Subcutaneous abdominal adipose tissue (tissue), 5 donors: ENCODE measurements around the gene VMP1.
A peak's percentile ranks its signal among the peaks of the same experiment; 100 is the strongest.

Source experiments
- H3K27ac ChIP-seq: one replicate; pipeline ENCODE4 v1.7.0; 2013; ENCODE audit warnings: low read depth, mild to moderate bottlenecking, inconsistent platforms, low read length, moderate library complexity
- H3K27me3 ChIP-seq, 5 donors: one replicate each; pipeline ENCODE4 v1.7.0; 2013; ENCODE audit warnings: low read length in 5 of 5, inconsistent platforms in 1 of 5; ENCODE audit not compliant: control insufficient read depth in 5 of 5, insufficient read depth in 4 of 5
- H3K36me3 ChIP-seq, 5 donors: one replicate each; pipeline ENCODE4 v1.7.0; 2013; ENCODE audit warnings: low read length in 5 of 5; ENCODE audit not compliant: control insufficient read depth in 5 of 5, insufficient read depth in 5 of 5
- H3K4me1 ChIP-seq, 5 donors: one replicate each; pipeline ENCODE4 v1.7.0; 2013; ENCODE audit warnings: low read length in 5 of 5, mild to moderate bottlenecking in 3 of 5, moderate library complexity in 1 of 5; ENCODE audit not compliant: control insufficient read depth in 5 of 5, insufficient read depth in 5 of 5
- H3K4me3 ChIP-seq, 5 donors: one replicate each; pipeline ENCODE4 v1.7.0; 2013; ENCODE audit warnings: low read length in 5 of 5, low read depth in 1 of 5
- H3K9ac ChIP-seq, 5 donors: one replicate each; pipeline ENCODE4 v1.7.0; 2013; ENCODE audit warnings: low read length in 5 of 5, mild to moderate bottlenecking in 4 of 5, moderate library complexity in 3 of 5
- H3K9me3 ChIP-seq, 5 donors: one replicate each; pipeline ENCODE4 v1.7.0; 2013; ENCODE audit warnings: low read length in 5 of 5; ENCODE audit not compliant: control insufficient read depth in 5 of 5
- donor health status: healthy.
- donor health status: healthy.
- donor health status: healthy.
- donor health status: healthy.
- donor health status: healthy.

The VMP1 gene

DNA sequence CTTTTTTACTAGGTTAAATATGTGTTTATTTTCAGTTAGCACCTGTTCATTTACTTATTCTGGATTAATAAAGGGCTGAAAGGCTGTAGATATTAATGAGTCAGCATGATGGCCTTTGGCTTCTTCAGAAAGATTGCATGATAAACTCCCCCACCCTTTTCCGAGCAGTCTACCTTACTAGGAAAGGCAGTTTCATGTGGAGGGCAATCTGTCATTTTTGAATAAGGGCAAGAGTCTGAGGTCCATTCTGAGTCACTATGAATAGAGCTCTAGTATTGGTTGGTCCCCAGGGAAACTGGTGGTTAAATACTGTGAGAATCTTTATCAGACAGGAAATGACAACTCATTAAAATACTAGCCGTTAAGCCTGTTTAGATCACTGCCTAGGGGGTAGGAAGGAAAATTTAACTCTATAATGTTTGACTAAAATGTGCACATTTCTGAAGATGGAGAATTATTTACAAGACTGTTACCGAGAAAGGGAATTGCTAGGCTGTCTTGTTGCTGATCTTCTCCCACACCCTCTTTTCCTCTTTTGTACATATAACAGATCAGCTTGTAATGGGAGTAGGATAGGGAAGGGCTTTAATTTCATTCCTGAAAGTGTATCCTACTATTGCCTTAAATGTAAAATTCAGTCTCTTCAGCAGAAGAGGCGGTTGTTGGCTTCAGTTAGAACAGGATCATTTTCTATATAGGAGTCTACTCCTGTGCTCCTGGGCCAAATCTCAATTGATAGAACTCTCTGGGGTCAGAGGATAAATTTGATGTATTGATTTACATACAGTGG lies 122.0 kb downstream of the VMP1 start:
- H3K36me3 ChIP-seq, result no peaks in the 10 kb centered on the region
- peak overlapping the region in 3 of 5 donors; percentile 56 to 63 (median 60) for H3K9ac ChIP-seq
- H3K27ac ChIP-seq, result peak overlapping the region; percentile 66
- peaks cover 0 to 30% (median 21%) of the 10 kb centered on the region in 5 donors for H3K4me1 ChIP-seq
- H3K27me3 ChIP-seq, result no peaks in the 10 kb centered on the region
- H3K9me3 ChIP-seq, result no peaks in the 10 kb centered on the region
- H3K4me3 ChIP-seq, result peak overlapping the region in 3 of 5 donors; percentile 28 to 33 (median 28)

GRCh38 chr17:59830007-59830630 lies 122.7 kb downstream of the VMP1 start:
- H3K27me3 ChIP-seq, result no peaks in the 10 kb centered on the region
- peak overlapping the region; percentile 66 for H3K27ac ChIP-seq
- no peaks in the 10 kb centered on the region for H3K9me3 ChIP-seq
- H3K36me3 ChIP-seq, result no peaks in the 10 kb centered on the region
- H3K4me3 ChIP-seq, result no peak overlapping the region
- peaks cover 0 to 27% (median 21%) of the 10 kb centered on the region in 5 donors for H3K4me1 ChIP-seq
- H3K9ac ChIP-seq, result peak overlapping the region in 1 of 5 donors; percentile 63

DNA sequence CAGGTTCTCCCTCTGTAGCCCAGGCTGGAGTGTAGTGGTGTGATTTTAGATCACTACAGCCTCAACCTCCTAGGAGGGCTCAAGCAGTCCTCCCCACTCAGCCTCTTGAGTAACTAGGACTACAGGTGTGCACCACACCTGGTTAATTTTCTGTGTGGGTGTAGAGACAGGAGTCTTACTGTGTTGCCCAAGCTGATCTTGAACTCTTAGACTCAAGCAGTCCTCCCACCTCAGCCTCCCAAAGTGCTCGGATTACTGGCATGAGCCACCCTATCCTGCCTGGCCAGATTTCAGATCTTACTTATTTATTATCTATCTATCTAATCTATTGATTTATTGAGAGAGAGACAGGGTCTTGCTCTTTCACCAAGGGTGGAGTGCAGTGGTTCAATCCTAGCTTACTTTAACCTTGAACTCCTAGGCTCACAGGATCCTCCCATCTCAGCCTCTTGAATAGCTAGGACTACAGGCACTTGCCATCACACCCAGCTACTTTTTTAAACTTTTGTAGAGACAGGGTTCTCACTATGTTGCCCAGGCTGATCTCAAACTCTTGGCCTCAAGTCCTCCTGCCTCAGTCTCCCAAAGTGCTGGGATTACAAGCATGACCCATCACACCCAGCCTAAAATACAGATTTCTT lies 123.5 kb downstream of the VMP1 start:
- H3K9ac ChIP-seq, result peak overlapping the region in 1 of 5 donors; percentile 63
- no peaks in the 10 kb centered on the region for H3K27me3 ChIP-seq
- H3K9me3 ChIP-seq, result no peaks in the 10 kb centered on the region
- peak overlapping the region; percentile 66 for H3K27ac ChIP-seq
- H3K4me3 ChIP-seq, result no peak overlapping the region
- H3K36me3 ChIP-seq, result no peaks in the 10 kb centered on the region
- H3K4me1 ChIP-seq, result peaks cover 0 to 22% (median 20%) of the 10 kb centered on the region in 5 donors

DNA sequence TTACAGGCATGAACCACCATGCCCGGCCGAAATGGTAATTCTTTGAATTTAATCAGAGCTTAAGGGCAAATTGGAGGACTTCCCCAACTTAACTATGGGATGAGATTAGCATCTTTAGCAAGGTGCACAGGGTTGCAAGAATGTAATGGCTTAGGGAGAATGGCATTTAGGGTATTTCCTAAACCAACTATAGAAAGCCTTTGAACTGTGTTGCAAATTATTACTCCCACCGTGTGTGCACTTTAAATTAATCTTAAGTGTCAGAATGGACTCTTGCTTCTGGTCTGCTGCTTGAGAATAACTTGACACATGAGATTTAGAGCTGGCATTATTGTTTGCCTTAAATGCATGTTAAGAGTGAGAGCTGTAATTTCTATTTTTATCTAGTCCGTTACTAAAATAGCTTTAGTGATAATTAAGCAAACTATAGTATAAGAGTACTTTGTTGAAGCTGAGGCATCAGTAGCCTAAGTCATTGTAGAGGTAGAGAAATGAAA lies 125.5 kb downstream of the VMP1 start:
- no peak overlapping the region for H3K27ac ChIP-seq
- no peaks in the 10 kb centered on the region for H3K27me3 ChIP-seq
- H3K4me1 ChIP-seq, result peaks cover 0 to 28% (median 21%) of the 10 kb centered on the region in 5 donors
- no peak overlapping the region for H3K9ac ChIP-seq
- no peaks in the 10 kb centered on the region for H3K36me3 ChIP-seq
- H3K4me3 ChIP-seq, result no peak overlapping the region
- no peaks in the 10 kb centered on the region for H3K9me3 ChIP-seq

GRCh38 chr17:59837308-59838051 lies 130.0 kb downstream of the VMP1 start:
- peaks cover under 1 to 23% (median 15%) of the 10 kb centered on the region in 5 donors for H3K4me1 ChIP-seq
- no peaks in the 10 kb centered on the region for H3K27me3 ChIP-seq
- H3K9ac ChIP-seq, result peak overlapping the region; percentile 87 to 100 (median 99)
- peak overlapping the region; percentile 83 to 96 (median 95) for H3K4me3 ChIP-seq
- H3K27ac ChIP-seq, result peak overlapping the region; percentile 96
- H3K9me3 ChIP-seq, result no peaks in the 10 kb centered on the region
- H3K36me3 ChIP-seq, result peaks cover 0 to 19% (median 16%) of the 10 kb centered on the region in 5 donors

GRCh38 chr17:59838052-59838916 lies 130.8 kb downstream of the VMP1 start:
- Histone ChIP-seq H3K4me3 (peak overlapping the region; percentile 83 to 96 (median 95)), H3K27ac (peak overlapping the region; percentile 96), H3K9me3 (no peaks in the 10 kb centered on the region), H3K4me1 (peaks cover 2 to 23% (median 15%) of the 10 kb centered on the region in 5 donors), H3K9ac (peak overlapping the region; percentile 87 to 100 (median 99)), H3K27me3 (no peaks in the 10 kb centered on the region), H3K36me3 (peaks cover 0 to 19% (median 16%) of the 10 kb centered on the region in 5 donors)

DNA sequence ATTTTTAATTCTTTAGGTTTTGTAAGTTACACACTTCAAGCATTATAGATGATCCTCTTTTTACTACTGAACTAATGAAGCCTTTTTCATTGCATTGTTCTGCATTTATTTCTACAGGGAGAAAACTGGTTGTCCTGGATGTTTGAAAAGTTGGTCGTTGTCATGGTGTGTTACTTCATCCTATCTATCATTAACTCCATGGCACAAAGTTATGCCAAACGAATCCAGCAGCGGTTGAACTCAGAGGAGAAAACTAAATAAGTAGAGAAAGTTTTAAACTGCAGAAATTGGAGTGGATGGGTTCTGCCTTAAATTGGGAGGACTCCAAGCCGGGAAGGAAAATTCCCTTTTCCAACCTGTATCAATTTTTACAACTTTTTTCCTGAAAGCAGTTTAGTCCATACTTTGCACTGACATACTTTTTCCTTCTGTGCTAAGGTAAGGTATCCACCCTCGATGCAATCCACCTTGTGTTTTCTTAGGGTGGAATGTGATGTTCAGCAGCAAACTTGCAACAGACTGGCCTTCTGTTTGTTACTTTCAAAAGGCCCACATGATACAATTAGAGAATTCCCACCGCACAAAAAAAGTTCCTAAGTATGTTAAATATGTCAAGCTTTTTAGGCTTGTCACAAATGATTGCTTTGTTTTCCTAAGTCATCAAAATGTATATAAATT lies 132.3 kb downstream of the VMP1 start:
- peak overlapping the region; percentile 87 to 100 (median 99) for H3K9ac ChIP-seq
- H3K27ac ChIP-seq, result peak overlapping the region; percentile 96
- peak overlapping the region; percentile 83 to 96 (median 95) for H3K4me3 ChIP-seq
- H3K36me3 ChIP-seq, result peaks cover 0 to 19% (median 16%) of the 10 kb centered on the region in 5 donors
- no peaks in the 10 kb centered on the region for H3K9me3 ChIP-seq
- no peaks in the 10 kb centered on the region for H3K27me3 ChIP-seq
- H3K4me1 ChIP-seq, result peaks cover 2 to 23% (median 19%) of the 10 kb centered on the region in 5 donors

DNA sequence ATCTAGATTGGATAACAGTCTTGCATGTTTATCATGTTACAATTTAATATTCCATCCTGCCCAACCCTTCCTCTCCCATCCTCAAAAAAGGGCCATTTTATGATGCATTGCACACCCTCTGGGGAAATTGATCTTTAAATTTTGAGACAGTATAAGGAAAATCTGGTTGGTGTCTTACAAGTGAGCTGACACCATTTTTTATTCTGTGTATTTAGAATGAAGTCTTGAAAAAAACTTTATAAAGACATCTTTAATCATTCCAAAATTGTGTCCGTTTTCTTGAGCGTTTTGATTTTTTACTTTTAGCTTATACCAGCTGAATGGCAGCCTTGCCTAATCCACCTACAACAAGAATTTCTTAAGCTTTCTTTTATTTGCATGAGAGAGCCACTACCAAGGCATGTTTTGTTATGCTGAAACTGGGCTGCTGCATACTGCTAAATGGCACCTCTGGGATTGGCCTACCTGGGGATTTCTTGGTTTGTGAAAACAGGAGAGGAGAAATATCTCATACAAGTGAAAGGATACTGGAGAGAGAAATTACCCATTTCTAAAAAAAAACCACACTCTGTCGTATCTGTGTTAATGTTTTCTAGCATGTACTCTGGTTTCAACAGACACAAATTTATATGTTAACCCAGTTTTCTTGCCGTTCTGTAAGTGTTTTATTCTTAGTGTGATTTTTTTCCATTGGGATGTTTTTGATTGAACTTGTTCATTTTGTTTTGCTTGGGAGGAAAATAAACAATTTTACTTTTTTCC lies 133.1 kb downstream of the VMP1 start:
- peak overlapping the region; percentile 96 for H3K27ac ChIP-seq
- H3K9ac ChIP-seq, result peak overlapping the region; percentile 63 to 100 (median 99)
- H3K27me3 ChIP-seq, result no peaks in the 10 kb centered on the region
- no peaks in the 10 kb centered on the region for H3K9me3 ChIP-seq
- peaks cover 2 to 30% (median 26%) of the 10 kb centered on the region in 5 donors for H3K4me1 ChIP-seq
- H3K4me3 ChIP-seq, result peak overlapping the region; percentile 83 to 96 (median 95)
- H3K36me3 ChIP-seq, result peaks cover 0 to 19% (median 16%) of the 10 kb centered on the region in 5 donors
